GM19324 (cell line): ENCODE data around the gene DGCR8.

Experiments
- ATAC-seq: cut with Tn5 transposase; IDR thresholded peaks from one replicate; pipeline ENCODE4 v1.9.1; 2021; ENCODE audit warnings: mild to moderate bottlenecking, moderate library complexity; ENCODE audit not compliant: unreplicated experiment, low FRiP score

The DGCR8 gene

GRCh38 chr22:20118300-20119020 lies 38.4 kb downstream of the DGCR8 start:
- no peak for ATAC-seq

DNA sequence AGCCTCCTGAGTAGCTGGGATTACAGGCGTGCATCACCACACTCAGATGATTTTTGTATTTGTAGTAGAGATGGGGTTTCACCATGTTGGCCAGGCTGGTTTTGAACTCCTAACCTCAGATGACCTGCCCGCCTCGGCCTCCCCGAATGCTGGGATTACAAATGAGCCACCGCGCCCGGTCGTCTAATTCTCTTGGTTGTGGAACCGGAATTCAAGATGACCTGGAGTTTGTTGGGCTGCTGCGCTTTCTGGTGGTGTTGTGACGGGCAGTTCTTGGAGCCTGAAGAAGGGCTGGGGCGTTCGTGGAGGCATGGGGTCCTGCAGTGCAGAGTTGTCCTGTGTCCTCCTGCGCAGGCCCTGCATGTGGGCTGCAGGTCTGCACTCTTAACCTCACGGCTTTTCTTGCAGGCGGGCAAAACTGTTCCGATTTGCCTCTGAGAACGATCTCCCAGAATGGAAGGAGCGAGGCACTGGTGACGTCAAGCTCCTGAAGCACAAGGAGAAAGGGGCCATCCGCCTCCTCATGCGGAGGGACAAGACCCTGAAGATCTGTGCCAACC lies 41.9 kb downstream of the DGCR8 start:
- no peak for ATAC-seq

GRCh38 chr22:20123366-20124082 lies 43.5 kb downstream of the DGCR8 start:
- no peak for ATAC-seq

GRCh38 chr22:20124083-20124787 lies 44.2 kb downstream of the DGCR8 start:
- ATAC-seq, result no peak

GRCh38 chr22:20125201-20126174 lies 45.4 kb downstream of the DGCR8 start:
- no peak for ATAC-seq

GRCh38 chr22:20126284-20127029 lies 46.4 kb downstream of the DGCR8 start:
- ATAC-seq, result no peak

- ATAC-seq, result no peak
Measured at GRCh38 chr22:20127318-20127868, 47.4 kb downstream of the DGCR8 start.

- no peak for ATAC-seq
Measured at GRCh38 chr22:20127869-20128618, 48.0 kb downstream of the DGCR8 start.

GRCh38 chr22:20128619-20128901 lies 48.5 kb downstream of the DGCR8 start:
- ATAC-seq, result no peak

DNA sequence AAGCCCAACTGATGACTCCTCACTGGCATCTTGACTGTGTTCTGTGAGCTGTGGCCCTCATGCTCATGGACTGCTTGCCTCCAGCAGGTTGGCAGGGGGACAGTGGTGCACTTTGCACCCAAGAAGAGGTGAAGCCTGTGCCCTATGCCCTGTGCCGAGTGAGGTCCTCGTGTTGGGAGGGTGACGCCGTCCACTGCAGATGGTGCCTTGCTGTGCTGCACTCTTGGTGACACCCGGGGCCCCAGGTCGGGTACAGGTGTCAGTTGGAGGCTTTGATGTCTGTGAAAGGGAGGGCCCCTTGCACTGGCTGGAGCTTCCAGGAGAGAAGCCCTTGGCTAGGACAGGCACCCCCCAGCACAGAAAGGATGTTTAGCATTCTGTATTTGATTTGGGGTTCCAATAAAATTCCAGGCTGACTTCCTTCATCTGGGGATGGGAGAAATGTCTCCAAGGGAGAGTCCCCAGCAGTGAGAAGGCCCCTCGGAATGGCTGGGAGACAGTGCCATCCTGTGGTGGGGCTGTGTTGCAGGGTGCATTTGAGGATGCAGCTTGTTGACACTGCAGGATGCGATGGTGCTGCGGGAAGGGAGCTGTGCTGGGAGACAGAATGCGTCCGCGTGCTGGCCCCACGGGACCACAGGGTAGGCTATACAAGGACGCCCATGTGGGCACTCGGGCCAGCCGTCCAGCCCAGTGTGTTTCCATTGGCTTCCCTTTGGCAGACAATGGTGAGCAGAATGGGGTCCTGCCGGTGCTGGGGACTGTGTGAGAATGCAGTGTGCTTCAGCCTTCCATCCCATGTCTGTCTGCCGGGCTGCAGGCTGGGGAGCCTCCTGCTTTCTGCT lies 49.1 kb downstream of the DGCR8 start:
- ATAC-seq, result no peak

GRCh38 chr22:20129747-20130014 lies 49.6 kb downstream of the DGCR8 start:
- ATAC-seq, result no peak

DNA sequence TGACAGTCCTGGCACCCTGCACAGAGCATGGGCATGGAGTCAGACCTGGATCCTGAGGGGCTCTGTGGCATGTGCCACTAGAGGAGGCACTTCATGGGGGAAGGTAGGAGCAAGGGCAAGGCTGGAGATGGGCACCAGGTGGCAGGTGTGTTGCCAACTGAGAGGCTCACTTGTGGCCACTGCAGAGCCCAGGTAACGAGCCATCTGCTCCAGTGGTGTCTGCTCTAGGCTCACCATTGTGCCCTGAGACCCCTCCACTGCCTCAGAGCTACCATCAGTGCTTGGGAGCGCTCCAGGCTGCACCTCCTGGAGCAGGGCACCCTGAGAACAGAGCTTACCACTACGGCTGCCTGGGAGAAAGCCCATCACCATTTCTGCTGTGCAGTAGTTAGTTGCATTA lies 50.3 kb downstream of the DGCR8 start:
- ATAC-seq, result no peak

DNA sequence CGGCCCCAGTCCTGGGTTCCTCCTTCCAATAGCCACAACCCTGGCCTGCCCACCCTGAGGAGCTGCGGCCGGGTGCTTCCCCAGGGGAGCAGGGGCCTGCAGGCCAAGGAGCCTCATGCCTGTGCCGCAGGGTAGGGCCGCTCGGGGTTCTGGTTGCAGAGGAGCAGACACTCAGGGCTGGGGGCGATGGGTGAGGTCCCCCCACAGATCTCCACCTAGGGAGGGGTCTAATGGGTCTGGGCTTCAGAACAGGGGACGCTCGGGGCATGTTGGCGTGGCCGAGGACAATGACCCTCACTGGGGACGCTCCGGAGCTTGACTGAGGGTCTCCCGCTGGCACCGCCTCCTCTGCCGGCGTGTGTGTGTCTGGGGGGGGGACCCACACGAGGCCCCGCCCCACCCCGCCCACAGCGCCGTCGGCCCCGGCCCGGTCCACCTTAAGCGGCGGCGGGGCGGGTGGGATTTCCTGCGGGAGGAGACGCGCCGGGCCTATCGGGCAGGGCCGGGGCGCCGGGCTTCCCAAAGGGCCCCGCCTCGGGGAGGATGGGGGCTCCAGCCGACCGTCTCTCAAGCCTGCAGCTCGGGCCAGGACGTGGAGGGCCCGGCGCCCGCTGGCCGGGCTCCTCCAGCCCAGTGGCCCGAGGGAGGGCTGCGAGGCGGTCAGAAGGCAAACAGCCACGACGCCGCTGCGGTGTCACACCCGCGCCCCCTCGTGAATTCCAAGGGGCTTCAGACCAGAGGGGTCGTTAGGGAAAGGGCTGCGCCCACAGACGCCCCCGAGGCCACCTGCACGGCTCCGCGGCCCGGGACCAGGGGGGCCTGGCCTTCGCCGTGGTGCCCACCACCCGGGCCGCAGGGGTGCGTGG lies 50.9 kb downstream of the DGCR8 start:
- peak; percentile 54 for ATAC-seq

GRCh38 chr22:20131597-20131858 lies 51.5 kb downstream of the DGCR8 start, which contains the start of gene ZDHHC8:
Gene ZDHHC8, plus strand, starts transcription at chr22:20131804. Its CDS starts 144 bp downstream, at chr22:20131948.
- peak; percentile 47 for ATAC-seq

GRCh38 chr22:20131859-20132685 lies 52.0 kb downstream of the DGCR8 start:
- ATAC-seq, result no peak

- ATAC-seq, result no peak
Measured at GRCh38 chr22:20132686-20133246, 52.7 kb downstream of the DGCR8 start.
